Measurements from ENCODE around the gene PRR30.
"Not testable (repeated sequence)": the region's sequence is repeated elsewhere in the genome, so short reads cannot be mapped to it uniquely, and the experiment has no call there.

Gene PRR30

GRCh38 chr2:27127883-27128667 lies 11.1 kb downstream of the PRR30 start:
- no peak for DNase-seq

GRCh38 chr2:27126252-27126710 lies 12.9 kb downstream of the PRR30 start:
- DNase-seq, result no peak

- no peak for DNase-seq
Measured at GRCh38 chr2:27125104-27125503, 14.1 kb downstream of the PRR30 start.

- DNase-seq, result peak in 1 of 2 experiments; percentile 20
Measured at GRCh38 chr2:27123302-27124150, 15.7 kb downstream of the PRR30 start, which contains the start of gene ABHD1. Gene ABHD1, plus strand, starts transcription at chr2:27123815. Its CDS starts 134 bp downstream, at chr2:27123949.

- no peak for DNase-seq
Measured at GRCh38 chr2:27122791-27123190, 16.4 kb downstream of the PRR30 start.

GRCh38 chr2:27121906-27122305 lies 17.3 kb downstream of the PRR30 start:
- no peak for DNase-seq

- not testable (repeated sequence) for DNase-seq
Measured at GRCh38 chr2:27119330-27119670, 19.9 kb downstream of the PRR30 start.

GRCh38 chr2:27118525-27119329 lies 20.5 kb downstream of the PRR30 start, which contains the start of gene CGREF1:
Gene CGREF1, minus strand, starts transcription at chr2:27119128. Its CDS starts 14,762 bp downstream, at chr2:27104366.
- peak in 1 of 2 experiments; percentile 66 for DNase-seq

- DNase-seq, result peak in 1 of 2 experiments; percentile 15
Measured at GRCh38 chr2:27117995-27118524, 21.1 kb downstream of the PRR30 start.

GRCh38 chr2:27115519-27115918 lies 23.7 kb downstream of the PRR30 start:
- no peak for DNase-seq

GRCh38 chr2:27111392-27112078 lies 27.7 kb downstream of the PRR30 start:
- not testable (repeated sequence) for DNase-seq

GRCh38 chr2:27110603-27111352 lies 28.4 kb downstream of the PRR30 start:
- not testable (repeated sequence) for DNase-seq

- no peak for DNase-seq
Measured at GRCh38 chr2:27109083-27109482, 30.1 kb downstream of the PRR30 start.

GRCh38 chr2:27108221-27108620 lies 31.0 kb downstream of the PRR30 start:
- DNase-seq, result no peak

GRCh38 chr2:27105981-27106380 lies 33.2 kb downstream of the PRR30 start:
- DNase-seq, result no peak

- DNase-seq, result no peak
Measured at GRCh38 chr2:27102329-27102728, 36.9 kb downstream of the PRR30 start.

GRCh38 chr2:27100036-27100435 lies 39.2 kb downstream of the PRR30 start:
- DNase-seq, result no peak

GRCh38 chr2:27099334-27099955 lies 39.8 kb downstream of the PRR30 start:
- no peak for DNase-seq

GRCh38 chr2:27097341-27097740 lies 41.9 kb downstream of the PRR30 start:
- no peak for DNase-seq

GRCh38 chr2:27096748-27097297 lies 42.4 kb downstream of the PRR30 start:
- DNase-seq, result no peak

Data from NCI-H446 (cell line).